Measurements from ENCODE around the gene COA4. TPM values are rescaled to one million over a fixed set of nuclear protein-coding genes. Genes with fewer than 3 reads are reported as not detected.

Gene COA4
- total RNA-seq (34.0 TPM), polyA plus RNA-seq (70.9 TPM)

DNA sequence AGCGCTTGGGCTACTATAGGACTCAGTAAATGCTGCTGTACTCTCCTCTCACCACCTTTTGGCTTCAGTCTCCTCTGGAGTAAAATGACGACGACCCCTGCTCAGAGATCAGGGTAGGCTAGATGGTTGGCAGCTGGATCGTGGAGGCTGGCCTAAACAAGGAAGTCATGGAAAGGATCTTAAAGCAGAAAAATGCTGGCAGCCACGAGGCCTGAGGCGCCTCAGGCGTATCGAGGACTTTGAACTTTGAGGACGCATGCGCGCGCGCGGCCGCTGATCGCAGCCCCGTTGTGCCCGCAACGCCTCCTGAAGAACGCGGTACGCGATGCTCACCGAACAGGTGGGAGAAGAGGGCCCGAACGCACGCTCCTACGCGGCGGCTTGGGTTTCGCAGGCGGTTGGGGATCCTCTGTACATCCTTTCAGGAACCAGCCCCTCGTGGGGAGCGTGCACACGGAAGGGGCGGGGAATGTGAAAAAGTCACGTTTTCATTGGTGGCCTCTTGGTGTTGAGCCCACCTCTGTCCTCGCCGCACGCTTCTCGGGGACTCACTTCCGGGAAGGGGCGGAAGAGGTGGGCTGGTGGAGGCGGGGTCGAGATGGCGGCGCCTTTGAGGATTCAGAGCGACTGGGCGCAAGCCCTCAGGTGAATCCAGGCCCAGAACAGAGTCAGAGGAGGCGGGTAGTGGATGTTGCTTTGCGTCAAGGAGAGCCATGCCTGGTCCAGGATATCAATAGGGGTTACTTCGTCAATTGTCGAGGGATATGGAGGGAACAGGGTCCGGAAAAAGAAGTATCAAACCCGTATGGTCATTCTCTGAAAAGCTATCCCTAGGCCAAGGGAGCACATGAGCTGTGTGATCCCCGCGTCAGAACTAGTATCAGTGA is at the start of gene COA4, which contains the start of gene PAAF1:
COA4 (minus strand) TSS at position 423 of the 887 bp plus-strand sequence. CDS start 3,468 bp downstream, outside the sequence.
PAAF1 (plus strand) TSS at position 576 of the 887 bp plus-strand sequence; CDS start at position 599, 23 bp downstream.
- DNase-seq (ENCODE audit: extremely low spot score) = peak; percentile 94
- Histone ChIP-seq H3K4me3 (ENCODE audit: low read depth, low read length) (peak within 1 kb of the TSS; percentile 73), H3K36me3 (ENCODE audit: insufficient read depth) (no peaks in the 10 kb centered on the region), H3K4me1 (ENCODE audit: insufficient read depth) (peaks cover 3% of the 10 kb centered on the region), H3K27ac (ENCODE audit: low read depth) (peak within 1 kb of the TSS; percentile 75)
- WGBS = under 1% methylated on average over 57 of the region's 57 CpGs

DNA sequence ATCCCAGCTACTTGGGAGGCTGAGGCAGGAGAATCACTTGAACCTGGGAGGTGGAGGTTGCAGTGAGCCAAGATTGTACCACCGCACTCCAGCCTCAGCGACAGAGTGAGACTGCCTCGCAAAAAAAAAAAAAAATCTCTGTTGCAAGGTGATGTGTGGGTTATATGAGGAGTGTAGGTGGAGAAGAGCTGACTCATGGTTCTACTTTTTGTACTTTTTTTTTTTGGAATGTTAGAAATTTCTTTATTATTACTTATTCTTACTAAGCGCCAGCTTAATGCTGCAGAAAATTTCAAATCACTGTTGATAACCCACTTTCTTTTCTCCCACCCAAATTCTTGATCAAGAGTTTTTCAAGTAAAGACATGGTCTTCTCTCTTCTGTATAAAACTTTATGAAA is 44.5 kb upstream of the COA4 start:
- Histone ChIP-seq H3K36me3 (ENCODE audit: insufficient read depth) (peaks cover 5% of the 10 kb centered on the region), H3K4me3 (ENCODE audit: low read depth, low read length) (no peak overlapping the region), H3K27ac (ENCODE audit: low read depth) (no peak overlapping the region), H3K4me1 (ENCODE audit: insufficient read depth) (no peaks in the 10 kb centered on the region)
- DNase-seq (ENCODE audit: extremely low spot score) = no peak
- WGBS = over 99% methylated on average over 4 of the region's 4 CpGs

DNA sequence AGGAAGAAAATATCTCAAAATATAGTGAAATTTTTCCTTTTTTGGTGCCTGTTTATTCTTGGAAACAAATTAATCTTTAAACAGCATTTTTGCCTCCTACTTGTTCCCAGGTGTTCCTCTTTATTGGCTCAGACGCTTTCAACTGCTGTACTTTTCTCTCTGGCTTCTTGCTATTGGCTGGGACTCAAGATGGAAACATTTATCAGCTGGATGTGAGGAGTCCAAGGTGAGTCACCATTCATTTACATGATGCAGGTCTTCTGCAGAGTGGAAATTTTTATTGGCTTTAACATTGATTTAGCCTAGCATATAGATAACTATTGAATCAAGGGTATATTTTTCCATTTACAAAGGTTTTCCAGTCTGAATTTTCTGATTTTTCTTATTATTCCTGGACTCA is 39.8 kb upstream of the COA4 start:
- WGBS = 76% methylated on average over 1 of the region's 1 CpG

DNA sequence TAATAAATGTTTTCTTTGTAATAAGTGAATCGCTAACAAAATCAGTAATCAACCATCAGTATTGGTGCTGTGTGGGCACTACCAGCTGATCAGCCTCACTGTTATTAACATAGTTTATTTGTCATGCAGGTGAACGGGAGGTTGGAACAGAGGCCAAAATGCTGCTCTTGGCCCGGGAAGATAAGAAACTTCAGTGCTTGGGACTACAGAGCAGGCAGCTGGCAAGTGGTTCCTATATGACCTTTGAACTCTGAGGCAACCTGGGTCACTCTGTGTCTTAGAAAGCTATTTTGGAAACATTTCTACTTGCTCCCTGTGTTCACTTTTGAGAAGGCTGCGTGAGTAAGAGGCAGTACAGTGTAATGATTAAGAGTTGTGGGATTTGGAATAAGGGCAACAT is 37.6 kb upstream of the COA4 start:
- Histone ChIP-seq H3K27ac (ENCODE audit: low read depth) (no peak overlapping the region), H3K36me3 (ENCODE audit: insufficient read depth) (peaks cover 8% of the 10 kb centered on the region), H3K4me3 (ENCODE audit: low read depth, low read length) (no peak overlapping the region), H3K4me1 (ENCODE audit: insufficient read depth) (no peaks in the 10 kb centered on the region)
- WGBS = 92% methylated on average over 4 of the region's 4 CpGs
- DNase-seq (ENCODE audit: extremely low spot score) = no peak

More for the DNA sequence above, 39.8 kb upstream of the COA4 start:
- Histone ChIP-seq H3K4me3 (ENCODE audit: low read depth, low read length) (no peak overlapping the region), H3K36me3 (ENCODE audit: insufficient read depth) (peaks cover 8% of the 10 kb centered on the region), H3K27ac (ENCODE audit: low read depth) (no peak overlapping the region), H3K4me1 (ENCODE audit: insufficient read depth) (no peaks in the 10 kb centered on the region)
- DNase-seq (ENCODE audit: extremely low spot score) = no peak

DNA sequence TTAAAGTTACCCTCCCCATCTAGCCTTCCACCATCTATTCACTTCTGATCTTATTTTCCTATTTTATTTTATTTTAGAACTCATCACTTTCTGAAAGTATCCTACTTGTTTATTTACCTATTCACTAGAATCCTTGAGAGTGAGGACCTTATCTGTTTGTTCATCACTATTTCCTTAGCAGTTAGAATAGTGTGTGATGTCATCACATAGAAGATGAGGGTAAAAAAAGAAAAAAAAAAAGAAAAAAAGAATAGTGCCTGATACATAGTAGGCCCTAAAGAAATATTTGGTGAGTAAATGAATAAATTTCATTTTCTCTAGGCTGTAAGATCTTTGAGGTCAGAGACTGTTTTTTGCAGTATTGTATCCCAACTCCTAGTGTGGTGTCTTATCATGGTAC is 36.8 kb upstream of the COA4 start:
- Histone ChIP-seq H3K27ac (ENCODE audit: low read depth) (no peak overlapping the region), H3K4me3 (ENCODE audit: low read depth, low read length) (no peak overlapping the region), H3K4me1 (ENCODE audit: insufficient read depth) (no peaks in the 10 kb centered on the region), H3K36me3 (ENCODE audit: insufficient read depth) (peaks cover 8% of the 10 kb centered on the region)
- DNase-seq (ENCODE audit: extremely low spot score) = no peak

DNA sequence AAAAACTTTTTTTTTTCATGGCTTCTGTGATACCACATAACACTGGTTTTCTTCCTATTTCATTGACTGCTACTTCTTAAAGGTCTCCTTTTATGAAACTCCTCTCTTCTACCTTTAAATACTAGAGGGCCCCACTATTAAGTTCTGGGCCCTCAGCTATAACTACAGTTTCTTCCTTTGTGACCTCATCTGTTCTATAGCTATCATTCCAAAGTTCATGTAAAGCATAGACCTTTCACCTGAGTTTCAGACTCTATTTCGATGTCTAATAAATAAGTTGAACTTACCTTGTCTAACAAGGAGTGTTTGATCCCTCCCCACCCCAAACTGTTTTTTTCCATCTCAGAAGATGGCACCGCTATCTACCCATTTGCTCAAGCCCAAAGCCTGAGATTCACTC is 35.4 kb upstream of the COA4 start:
- DNase-seq (ENCODE audit: extremely low spot score) = no peak
- H3K4me3 ChIP-seq (ENCODE audit: low read depth, low read length) = no peak overlapping the region
- no peak overlapping the region for H3K27ac ChIP-seq (ENCODE audit: low read depth)
- 97% methylated on average over 2 of the region's 2 CpGs for WGBS
- no peaks in the 10 kb centered on the region for H3K4me1 ChIP-seq (ENCODE audit: insufficient read depth)
- H3K36me3 ChIP-seq (ENCODE audit: insufficient read depth) = peaks cover 5% of the 10 kb centered on the region

DNA sequence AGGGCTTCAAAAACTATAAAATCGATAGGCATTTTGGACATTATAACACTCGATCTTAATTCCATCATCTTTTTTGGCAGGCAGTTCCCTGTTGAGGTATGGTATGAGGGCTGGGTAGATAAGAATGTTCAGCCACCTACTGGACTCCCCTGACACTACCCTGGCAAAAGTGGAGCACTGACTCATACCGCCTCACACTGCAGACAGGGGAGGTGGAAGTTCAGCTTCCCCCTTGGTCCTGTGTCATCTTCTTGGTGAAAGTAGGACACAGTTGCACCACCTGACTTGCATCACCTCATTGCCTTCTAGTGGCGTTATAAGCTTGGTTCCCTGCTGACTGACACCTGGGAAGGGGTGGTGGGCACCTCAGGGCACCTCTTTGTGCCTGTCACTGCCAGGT is 30.5 kb upstream of the COA4 start:
- H3K27ac ChIP-seq (ENCODE audit: low read depth) = no peak overlapping the region
- DNase-seq (ENCODE audit: extremely low spot score) = no peak
- H3K36me3 ChIP-seq (ENCODE audit: insufficient read depth) = peaks cover 7% of the 10 kb centered on the region
- H3K4me1 ChIP-seq (ENCODE audit: insufficient read depth) = no peaks in the 10 kb centered on the region
- WGBS = 88% methylated on average over 4 of the region's 4 CpGs
- no peak overlapping the region for H3K4me3 ChIP-seq (ENCODE audit: low read depth, low read length)

DNA sequence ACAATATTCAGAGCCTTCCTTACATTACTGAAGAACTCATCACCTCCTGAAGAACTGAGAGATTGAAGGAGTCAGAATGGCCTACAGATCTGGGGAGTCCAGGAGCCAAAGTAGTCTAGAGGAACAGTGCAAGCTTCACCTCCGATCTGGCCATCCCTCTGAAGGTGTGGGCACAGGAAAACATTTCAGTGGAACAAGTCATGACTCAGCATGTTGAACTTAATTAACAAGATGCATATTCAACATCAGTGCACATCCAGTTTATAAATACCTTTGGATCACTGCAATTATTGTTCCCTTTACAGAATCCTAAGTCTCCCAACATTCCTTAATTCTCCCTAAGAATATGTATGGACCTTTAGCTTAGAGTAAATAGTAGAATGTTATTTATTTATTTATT is 25.7 kb upstream of the COA4 start:
- Histone ChIP-seq H3K4me3 (ENCODE audit: low read depth, low read length) (no peak overlapping the region), H3K4me1 (ENCODE audit: insufficient read depth) (no peaks in the 10 kb centered on the region), H3K27ac (ENCODE audit: low read depth) (no peak overlapping the region), H3K36me3 (ENCODE audit: insufficient read depth) (peaks cover 4% of the 10 kb centered on the region)
- 93% methylated on average over 1 of the region's 1 CpG for WGBS
- no peak for DNase-seq (ENCODE audit: extremely low spot score)

DNA sequence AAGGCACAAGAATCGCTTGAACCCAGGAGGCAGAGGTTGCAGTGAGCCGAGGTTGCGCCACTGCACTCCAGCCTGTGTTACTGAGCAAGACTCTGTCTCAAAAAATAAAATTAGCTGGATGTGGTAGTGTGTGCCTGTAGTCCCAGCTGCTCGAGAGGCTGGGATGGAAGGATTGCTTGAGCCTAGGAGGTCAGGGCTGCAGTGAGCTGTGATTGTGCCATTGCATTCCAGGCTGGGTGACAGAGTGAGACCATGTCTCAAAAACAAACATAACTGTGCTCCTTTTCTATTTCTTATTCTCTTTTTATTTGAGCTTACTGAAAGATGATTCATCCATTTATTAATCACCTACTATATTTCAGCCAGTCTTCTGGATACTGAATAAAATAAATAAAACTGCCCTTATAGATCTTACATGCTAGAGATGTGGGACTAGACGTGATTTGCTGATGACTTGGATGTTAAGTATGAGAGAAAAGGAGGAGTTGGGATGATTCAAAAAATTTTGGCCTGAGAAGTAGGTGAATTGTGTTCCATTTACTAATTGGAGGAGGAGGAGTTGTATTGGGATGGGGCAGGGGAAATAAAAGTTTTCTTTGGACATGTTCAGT is 18.2 kb upstream of the COA4 start:
- Histone ChIP-seq H3K36me3 (ENCODE audit: insufficient read depth) (peaks cover 2% of the 10 kb centered on the region), H3K27ac (ENCODE audit: low read depth) (no peak overlapping the region), H3K4me1 (ENCODE audit: insufficient read depth) (no peaks in the 10 kb centered on the region), H3K4me3 (ENCODE audit: low read depth, low read length) (no peak overlapping the region)
- DNase-seq (ENCODE audit: extremely low spot score) = no peak
- WGBS = 95% methylated on average over 5 of the region's 5 CpGs

DNA sequence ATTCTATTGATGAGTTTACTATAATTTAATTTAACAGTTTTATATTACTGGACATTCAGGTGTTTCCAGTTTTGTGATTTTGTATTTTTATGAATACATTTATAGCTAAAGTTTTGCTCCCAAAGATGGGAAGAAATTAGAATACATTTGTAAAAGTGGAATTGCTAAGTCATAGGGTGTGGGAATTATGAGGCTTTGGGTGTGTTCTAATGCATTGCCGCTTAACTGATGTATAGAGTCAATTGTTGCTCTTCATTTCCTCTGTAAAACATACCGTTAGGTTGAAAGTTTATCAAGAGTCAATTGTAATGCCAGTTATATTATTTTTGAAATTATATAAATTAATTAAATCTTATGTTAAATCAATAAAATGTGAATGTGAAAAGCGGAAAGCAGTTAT is 16.4 kb upstream of the COA4 start:
- Histone ChIP-seq H3K36me3 (ENCODE audit: insufficient read depth) (peaks cover 2% of the 10 kb centered on the region), H3K4me3 (ENCODE audit: low read depth, low read length) (no peak overlapping the region), H3K4me1 (ENCODE audit: insufficient read depth) (no peaks in the 10 kb centered on the region), H3K27ac (ENCODE audit: low read depth) (no peak overlapping the region)
- DNase-seq (ENCODE audit: extremely low spot score) = no peak
- 95% methylated on average over 3 of the region's 3 CpGs for WGBS

DNA sequence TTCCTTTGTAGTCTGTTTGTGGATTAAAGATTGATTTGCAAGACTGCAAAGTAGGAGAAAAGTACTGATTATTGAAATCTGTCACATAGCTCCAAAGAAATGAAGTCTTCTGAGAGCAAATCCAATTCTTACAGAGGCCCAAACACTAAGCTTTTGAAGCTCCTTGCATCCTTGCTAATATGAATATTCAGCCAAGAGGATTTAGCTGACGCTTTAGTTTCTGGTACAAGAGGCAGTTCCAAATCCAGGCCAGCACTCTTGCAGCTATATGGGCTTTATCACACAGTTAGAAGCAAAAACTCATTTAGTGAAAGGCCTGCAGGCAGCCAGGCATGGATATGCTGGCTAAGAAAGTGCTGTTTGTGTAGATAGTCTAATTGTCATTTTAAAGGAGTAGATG is 12.9 kb upstream of the COA4 start:
- H3K27ac ChIP-seq (ENCODE audit: low read depth) = no peak overlapping the region
- no peak overlapping the region for H3K4me3 ChIP-seq (ENCODE audit: low read depth, low read length)
- no peak for DNase-seq (ENCODE audit: extremely low spot score)
- H3K4me1 ChIP-seq (ENCODE audit: insufficient read depth) = no peaks in the 10 kb centered on the region
- 79% methylated on average over 1 of the region's 1 CpG for WGBS
- peaks cover 2% of the 10 kb centered on the region for H3K36me3 ChIP-seq (ENCODE audit: insufficient read depth)

DNA sequence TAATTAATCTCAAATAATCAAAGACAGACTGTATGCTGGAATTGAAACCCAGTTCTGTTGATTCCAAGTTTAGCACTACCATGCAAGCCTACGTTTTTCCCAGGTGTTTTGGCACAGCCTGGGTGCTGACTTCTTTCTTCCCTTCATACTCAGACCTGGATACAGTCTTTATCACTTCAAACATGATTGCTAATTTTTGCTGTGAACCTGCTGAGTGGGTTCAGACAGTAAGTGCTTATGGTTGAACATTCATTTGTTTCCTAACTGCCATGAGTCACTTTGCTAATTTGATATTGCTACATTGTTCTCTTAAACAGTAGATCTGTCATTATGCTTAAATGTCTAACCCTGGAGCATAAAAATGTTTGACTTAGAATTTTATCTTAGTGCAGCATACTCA is 12.4 kb upstream of the COA4 start:
- Histone ChIP-seq H3K36me3 (ENCODE audit: insufficient read depth) (peaks cover 2% of the 10 kb centered on the region), H3K4me3 (ENCODE audit: low read depth, low read length) (no peak overlapping the region), H3K27ac (ENCODE audit: low read depth) (no peak overlapping the region), H3K4me1 (ENCODE audit: insufficient read depth) (no peaks in the 10 kb centered on the region)
- no peak for DNase-seq (ENCODE audit: extremely low spot score)
- WGBS = 51% methylated on average over 1 of the region's 1 CpG

DNA sequence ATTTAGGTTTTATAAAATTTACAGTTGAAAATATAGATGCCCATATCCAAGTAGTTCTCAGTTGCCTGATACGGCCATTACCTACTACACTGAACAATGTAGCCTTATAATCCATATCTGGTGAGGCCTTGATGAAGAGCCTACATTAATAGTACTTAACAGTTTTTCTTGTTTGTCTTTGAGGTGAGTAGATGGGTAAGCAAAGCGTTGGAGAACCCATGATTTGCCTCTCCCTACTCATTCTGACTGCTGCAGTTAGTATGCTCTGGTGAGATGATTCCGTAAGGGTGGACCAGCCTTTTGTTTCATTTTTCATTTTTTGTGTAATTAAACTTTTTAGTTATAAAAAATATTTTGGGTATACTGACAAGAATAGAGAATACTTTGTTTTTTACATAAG is 11.6 kb upstream of the COA4 start:
- H3K36me3 ChIP-seq (ENCODE audit: insufficient read depth) = peaks cover 2% of the 10 kb centered on the region
- H3K4me3 ChIP-seq (ENCODE audit: low read depth, low read length) = no peak overlapping the region
- 97% methylated on average over 3 of the region's 3 CpGs for WGBS
- no peaks in the 10 kb centered on the region for H3K4me1 ChIP-seq (ENCODE audit: insufficient read depth)
- no peak for DNase-seq (ENCODE audit: extremely low spot score)
- H3K27ac ChIP-seq (ENCODE audit: low read depth) = no peak overlapping the region

DNA sequence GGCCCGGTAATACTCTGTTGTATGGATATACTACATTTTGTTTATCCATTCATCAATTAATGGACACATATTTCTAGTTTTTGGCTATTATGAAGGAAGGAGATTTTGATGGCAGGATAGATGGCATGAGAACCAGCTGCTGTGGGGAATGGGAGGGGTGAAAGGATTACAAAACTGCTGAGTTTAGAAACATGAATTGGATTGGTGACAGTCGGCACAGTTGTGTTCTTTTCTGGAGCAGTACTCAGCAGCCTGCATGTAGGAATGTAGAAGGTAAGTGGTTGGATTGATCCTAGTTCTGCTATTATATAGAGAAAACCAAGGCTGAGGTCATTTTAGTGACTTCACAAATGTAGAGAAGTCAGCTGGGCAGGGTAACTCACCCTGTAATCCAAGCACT is 7.2 kb upstream of the COA4 start:
- H3K4me1 ChIP-seq (ENCODE audit: insufficient read depth) = no peaks in the 10 kb centered on the region
- no peak overlapping the region for H3K27ac ChIP-seq (ENCODE audit: low read depth)
- no peaks in the 10 kb centered on the region for H3K36me3 ChIP-seq (ENCODE audit: insufficient read depth)
- 90% methylated on average over 2 of the region's 2 CpGs for WGBS
- H3K4me3 ChIP-seq (ENCODE audit: low read depth, low read length) = no peak overlapping the region
- DNase-seq (ENCODE audit: extremely low spot score) = no peak

All from urinary bladder (tissue), 4 donors.